B cell (primary cell): ENCODE results near the gene RCAN1.

Experiments
- CTCF ChIP-seq: fragments of 200-600 bp; IDR thresholded peaks from one replicate; pipeline ENCODE4 v1.8.0; 2022; ENCODE audit warnings: antibody characterized with exemption, mild to moderate bottlenecking
- EZH2 ChIP-seq: IDR thresholded peaks from 2 replicates; pipeline ENCODE4 v1.6.1; 2012; ENCODE audit warnings: borderline replicate concordance, low read depth, mild to moderate bottlenecking, moderate library complexity, low read length; ENCODE audit not compliant: insufficient read depth, poor library complexity, severe bottlenecking

- no peak for TF ChIP-seq CTCF
- no peak for TF ChIP-seq EZH2
Observed at GRCh38 chr21:34565238-34565637, 49.7 kb downstream of the RCAN1 start.
